ENCODE results near the gene DCAF6.

Gene DCAF6

DNA sequence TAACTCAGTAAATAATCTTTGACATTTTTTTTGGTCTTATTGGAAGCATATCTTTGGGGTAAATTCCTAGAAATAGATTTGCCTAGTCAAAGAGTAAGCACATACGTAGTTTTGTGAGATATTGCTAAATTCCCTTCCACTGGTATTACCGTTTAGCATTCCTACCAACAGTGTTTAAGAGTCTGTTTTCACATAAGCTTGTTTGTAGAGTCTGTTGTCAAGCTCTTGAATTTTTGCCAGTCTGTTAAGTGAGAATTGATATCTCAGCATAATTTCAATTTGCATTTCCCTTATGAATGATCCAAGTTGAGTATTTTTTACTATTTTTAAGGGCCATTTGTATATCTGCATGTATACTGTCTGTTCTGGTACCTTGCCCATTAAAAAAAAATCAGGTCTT is 37.3 kb downstream of the DCAF6 start:
- no peak for DNase-seq

DNA sequence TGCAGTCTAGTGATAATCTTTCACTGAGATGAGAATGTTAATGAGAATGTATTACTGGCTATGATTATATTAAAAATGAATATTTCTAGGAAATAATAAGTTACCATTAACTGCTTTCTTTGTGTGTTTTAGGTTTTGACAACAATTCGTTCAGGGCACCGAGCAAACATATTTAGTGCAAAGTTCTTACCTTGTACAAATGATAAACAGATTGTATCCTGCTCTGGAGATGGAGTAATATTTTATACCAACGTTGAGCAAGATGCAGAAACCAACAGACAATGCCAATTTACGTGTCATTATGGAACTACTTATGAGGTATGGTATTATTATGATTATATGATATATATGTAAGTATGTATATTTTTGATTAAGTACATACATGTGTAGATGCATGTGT is 38.2 kb downstream of the DCAF6 start:
- no peak for DNase-seq

DNA sequence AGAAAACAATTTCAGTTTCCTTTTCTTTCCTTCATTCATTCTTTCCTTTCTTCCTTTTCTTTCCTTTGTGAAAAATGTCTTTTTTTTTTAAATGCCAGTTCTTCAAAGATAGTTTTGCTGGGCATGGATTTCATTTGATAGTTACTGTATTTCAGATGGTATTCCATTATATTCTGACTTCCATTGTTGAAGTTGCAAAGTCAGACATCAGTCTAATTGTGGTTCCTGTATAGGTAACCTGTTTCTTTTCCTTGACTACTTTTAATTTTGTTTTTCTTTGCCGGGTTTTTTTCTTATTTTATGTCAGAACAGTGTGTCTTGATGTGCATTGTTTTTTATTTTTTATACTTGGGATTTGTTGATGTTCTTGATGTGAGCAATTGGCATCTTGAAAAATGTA is 40.8 kb downstream of the DCAF6 start:
- DNase-seq = no peak

DNA sequence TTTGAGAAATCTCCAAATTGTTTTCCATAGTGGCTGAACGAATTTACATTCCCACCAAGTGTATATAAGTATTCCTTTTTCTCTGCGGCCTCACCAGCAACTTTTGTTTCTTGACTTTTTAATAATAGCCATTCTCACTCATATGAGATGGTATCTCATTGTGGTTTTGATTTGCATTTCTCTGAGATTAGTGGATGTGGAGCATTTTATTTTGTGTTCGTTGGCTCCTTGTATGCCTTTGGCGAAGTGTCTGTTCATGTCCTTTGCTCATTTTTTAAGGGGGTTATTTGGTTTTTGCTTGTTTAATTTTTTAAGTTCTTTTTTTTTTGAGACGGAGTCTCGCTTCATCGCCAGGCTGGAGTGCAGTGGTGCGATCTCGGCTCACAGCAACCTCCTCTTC is 45.5 kb downstream of the DCAF6 start:
- DNase-seq = no peak

DNA sequence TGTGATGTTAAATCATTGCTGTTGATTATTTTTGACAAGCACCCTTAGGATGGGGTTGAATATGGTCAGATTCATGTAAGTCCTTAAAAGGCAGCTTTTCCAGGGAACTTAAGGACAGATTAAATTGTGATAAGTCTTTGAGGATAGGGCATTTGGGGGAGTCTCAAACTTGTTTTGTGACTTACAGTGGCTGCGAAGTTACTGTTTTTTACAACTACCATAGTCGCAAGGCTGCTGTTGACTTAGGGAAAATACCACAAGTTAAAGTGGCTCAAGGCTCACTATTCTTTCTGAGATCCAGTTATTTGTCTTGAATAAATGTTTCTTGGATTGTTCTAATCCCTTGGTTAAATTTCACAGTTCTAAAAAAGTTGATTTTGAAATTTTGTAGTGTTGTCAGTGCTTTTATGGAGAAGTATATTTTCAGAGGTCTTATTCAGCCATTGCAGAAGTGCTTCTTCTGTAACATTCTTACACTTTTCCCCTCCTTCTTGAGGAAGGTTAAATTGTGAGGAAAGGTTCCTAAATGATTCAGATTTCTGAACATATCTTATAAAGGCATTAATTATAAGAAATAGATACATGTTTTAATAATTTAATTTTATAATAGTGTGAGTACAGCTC is 47.4 kb downstream of the DCAF6 start:
- no peak for DNase-seq

DNA sequence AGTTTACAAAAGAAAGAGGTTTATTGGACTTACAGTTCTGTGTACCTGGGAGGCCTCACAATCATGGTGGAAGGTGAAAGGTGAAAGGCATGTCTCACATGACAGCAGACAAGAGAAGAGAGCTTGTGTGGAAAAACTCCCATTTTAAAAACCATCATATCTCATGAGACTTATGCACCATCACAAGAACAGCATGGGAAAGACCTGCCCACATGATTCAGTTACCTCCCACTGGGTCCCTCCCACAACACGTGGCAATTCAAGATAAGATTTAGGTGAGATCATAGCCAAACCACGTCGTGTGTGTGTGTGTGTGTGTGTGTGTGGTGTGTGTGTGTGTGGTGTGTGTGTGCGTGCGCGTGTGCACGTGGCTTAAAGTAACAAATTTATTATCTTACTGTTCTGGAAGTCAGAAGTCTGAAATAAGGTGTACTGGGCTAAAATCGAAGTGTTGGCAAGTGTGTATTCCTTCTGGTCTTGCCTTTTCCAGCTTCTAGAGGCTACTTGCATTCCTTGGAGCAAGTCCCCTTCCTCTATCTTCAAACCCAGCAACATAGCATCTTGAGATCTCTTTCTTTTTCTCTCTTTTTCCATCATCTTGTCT is 48.5 kb downstream of the DCAF6 start:
- DNase-seq = no peak

DNA sequence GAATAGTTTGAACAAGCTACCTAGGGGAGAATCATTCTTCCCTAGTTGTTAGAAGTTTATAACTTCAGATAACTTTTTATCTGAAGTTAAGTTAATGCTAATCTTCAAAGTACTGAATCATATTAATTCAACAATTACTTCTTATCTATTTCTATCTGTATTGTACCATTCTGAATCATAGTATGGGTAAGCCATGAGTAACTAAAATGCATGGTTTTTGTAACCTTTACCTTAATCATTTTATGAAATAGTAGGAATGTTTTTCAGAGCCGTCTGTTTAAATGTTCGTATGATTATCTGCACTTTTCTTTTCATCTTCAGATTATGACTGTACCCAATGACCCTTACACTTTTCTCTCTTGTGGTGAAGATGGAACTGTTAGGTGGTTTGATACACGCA is 50.7 kb downstream of the DCAF6 start:
- DNase-seq = no peak

DNA sequence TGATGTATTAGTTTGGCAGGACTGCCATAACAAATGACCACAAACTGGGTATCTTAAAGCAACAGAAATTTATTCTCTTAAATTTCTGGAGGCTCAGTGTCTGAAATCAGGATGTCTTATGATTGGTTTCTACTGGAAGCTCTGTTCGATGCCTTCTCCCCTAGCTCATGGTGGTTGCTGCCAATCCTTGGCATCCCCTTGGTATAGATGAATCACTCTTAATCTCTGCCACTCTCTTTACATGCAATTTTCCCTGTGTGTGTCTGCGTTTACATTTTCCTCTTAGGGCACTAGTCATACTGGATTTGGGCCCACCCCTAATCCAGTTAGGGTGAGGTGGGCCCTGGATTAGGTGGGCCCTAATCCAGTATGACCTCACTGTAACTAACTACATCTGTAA is 55.1 kb downstream of the DCAF6 start:
- no peak for DNase-seq

DNA sequence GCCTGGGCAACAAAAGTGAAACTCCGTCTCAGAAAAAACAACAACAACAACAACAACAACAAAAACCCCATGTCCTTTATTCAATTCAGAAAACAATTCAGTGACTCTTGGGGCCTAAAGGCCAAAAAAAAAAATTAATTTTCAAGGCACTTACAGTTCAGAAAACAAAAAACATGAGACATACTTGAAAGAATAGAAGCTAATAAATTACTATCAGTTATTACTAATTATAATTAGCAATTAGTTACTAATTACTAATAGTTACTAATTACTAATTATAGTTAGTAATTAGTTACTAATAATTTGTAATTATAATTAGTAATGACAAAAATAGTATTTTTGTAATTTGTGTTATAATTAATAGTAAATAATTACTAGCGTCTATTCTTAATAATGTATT is 57.2 kb downstream of the DCAF6 start:
- no peak for DNase-seq

DNA sequence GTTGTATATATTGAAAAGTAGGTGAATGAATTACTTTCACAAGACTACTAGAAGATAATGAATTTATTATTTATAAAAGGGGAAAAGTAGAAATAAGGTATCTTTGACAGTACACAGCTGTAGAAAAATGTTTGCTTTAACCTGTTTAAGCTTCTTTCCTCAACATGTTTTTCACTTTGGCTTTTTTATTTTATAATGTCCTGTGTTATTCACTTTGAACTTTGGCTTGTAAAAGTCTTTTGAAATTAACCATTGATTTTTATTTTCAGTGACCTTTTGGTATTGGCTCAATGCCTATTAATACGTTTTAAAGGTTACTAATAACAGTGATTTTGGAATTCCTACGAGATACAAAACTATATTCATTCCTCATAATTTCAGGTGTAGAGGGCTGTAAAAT is 58.1 kb downstream of the DCAF6 start:
- DNase-seq = no peak

DNA sequence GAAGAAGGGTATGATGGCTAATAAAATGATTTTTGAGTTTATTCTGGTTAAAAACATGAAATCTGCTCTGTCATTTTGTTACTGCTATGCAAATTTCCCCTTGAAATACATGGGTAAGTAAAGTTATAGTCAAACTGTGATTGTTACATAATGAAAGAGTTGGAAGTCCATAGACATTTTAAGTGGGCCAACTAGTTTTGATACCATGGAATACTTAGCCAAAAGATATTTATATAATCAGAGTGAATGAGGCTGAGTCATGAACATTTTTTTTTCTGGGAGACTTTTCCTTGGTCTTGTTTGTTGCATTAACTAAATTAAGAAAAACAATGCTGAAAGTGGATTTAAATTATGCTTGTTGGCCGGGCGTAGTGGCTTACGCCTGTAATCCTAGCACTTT is 58.6 kb downstream of the DCAF6 start:
- DNase-seq = no peak

DNA sequence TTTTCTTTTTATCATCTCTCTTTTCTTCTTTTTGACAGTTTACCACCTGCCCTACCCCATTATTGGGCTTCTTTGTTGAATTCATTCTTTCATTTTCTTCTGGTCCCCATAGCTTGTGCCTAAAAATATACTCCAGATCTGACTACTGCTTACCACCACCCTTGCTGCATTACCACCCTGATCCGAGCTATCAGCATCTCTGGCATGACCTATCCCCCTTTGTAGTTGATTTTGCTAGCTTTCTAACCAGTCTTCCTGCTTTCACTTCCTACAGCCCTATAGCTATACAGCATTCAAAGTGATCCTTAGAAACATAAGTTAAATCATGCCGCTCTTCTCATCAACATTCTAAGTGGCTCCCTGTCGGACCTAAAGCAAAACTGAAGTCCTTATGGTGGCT is 59.8 kb downstream of the DCAF6 start:
- DNase-seq = no peak

DNA sequence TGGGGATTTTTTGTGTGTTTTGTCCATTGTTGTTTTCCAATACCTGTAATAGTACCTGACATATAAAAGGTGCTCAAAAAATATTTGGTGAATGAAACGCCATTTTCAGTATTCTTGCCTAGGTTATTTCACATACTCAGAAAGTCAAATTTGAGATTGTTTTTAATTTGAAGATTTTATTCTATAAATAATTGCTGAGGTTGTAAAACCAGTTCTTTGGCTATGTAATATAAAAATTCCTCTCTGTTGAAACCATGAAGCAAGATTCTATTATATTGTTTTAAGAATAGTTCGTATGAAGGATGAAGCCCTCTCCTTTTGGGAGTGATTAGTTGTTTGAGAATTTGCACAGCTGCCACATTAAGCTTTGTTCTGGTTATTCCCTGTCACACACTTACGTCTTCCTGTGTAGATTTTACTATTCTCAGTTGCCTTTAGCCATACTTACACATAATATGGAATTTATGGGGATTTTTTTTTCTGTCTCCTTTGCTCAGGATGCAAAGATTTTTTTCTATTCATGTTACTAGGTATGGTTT is 60.6 kb downstream of the DCAF6 start:
- no peak for DNase-seq

DNA sequence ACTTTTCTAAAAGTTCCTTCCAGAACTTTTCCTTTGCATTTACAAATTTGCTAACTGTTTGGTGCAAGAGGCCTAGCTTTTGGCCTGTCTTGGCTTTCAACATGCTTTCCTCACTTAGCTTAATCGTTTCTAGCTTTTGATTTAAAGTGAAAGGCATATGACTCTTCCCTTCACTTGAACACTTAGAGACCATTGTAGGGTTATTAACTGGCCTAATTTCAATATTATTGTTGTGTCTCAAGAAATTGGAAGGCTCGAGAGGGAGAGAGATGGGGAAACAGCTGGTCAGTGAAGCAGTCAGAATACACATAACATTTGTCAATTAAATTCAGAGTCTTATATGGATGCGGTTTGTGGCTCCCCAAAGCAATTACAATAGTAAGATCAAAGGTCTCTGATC is 63.4 kb downstream of the DCAF6 start:
- no peak for DNase-seq

DNA sequence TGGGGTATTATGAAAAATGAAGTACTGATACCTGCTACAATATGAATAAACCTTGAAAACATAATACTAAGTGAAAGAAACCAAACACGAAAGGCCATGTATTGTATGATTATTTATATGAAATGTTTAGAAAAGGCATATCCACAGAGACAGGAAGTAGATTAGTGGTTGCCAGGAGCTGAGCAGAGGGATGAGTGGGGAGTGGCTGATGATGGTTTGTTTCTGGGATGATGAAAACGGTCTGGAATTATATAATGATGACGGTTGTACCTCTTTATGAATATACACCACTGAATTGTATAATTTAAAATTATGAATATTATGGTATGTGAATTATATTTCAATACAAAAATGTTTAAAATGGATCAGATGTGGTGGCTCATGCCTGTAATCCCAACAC is 64.2 kb downstream of the DCAF6 start:
- no peak for DNase-seq

DNA sequence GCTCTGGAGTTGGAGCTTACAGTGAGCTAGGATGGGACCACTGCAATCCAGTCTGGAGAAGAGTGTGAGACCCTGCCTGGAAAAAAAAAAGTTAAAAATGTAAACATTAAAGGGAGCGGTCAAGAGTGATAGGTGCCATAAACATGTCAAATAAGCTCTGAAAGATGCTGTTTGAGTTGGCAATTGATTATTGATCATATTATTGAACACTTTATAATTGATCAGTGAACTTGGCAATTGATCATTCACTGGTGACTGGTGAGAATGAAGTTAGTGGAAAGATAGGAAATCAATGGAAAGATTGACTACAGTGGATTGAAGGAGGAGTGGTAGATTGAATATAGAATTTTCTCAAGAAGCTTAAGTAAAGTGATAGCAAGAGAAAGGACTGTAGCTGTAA is 64.7 kb downstream of the DCAF6 start:
- no peak for DNase-seq

DNA sequence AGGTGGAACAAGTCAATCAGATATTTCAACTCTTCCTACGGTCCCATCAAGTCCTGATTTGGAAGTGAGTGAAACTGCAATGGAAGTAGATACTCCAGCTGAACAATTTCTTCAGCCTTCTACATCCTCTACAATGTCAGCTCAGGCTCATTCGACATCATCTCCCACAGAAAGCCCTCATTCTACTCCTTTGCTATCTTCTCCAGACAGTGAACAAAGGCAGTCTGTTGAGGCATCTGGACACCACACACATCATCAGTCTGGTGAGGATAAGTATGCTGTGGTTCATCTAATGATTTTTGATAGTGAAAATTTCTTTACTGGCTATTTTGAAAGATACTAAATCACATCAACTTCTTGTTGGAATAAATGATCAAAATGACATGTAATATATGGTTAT is 68.0 kb downstream of the DCAF6 start:
- DNase-seq = no peak

DNA sequence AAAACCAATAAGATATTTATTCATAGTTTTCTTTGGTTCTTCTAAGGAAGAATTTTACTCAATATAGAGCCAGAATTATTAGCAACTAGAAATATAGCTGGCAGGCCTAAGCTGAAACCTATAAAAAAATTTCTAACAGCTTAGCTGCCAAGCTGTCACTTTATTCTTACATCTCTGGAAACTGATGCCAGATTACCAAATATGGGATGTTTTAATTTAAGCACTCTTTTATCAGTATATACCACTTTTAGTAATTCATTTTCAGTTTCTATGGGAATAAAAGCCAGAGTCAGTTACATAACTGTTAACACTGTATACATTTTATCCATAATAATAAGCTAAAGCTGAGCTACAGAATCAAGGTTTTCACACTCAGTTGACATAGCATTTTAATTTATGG is 69.0 kb downstream of the DCAF6 start:
- DNase-seq = no peak

DNA sequence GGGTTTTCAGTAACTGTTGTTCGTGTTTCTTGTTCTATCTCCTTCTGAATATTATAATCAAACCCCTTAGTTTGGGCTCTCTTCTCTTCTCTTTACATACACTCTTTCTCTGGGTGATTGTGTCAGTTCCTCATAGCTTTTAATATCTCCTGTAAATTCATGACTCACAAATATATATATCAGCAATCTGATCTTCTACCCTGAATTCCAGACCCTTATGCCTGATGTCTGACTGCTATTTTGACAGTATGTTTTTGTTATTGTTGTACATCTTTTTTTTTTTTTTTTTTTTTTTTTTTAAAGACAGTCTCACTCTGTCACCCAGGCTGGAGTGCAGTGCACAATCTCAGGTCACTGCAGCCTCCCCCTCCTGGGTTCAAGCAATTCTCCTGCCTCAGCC is 71.2 kb downstream of the DCAF6 start:
- DNase-seq = no peak

DNA sequence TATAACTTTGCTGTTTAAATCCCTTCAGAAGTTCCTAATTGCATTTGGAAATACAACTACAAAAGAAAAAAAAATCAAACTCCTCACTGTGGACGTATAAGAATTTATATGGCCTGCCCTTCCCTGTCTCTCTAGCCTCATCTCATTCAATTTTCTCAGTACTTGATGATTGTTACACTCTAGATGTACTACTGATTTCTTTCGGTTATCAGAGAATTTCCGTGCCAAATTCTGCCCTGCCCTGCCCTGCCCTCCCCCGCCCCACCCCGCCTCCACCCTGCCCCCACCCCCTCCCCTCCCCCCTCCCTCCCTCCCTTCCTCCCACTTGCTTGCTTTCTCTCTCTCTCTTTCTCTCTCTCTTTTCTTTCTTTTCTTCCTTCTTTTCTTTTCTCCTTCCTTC is 72.1 kb downstream of the DCAF6 start:
- DNase-seq = no peak

DNA sequence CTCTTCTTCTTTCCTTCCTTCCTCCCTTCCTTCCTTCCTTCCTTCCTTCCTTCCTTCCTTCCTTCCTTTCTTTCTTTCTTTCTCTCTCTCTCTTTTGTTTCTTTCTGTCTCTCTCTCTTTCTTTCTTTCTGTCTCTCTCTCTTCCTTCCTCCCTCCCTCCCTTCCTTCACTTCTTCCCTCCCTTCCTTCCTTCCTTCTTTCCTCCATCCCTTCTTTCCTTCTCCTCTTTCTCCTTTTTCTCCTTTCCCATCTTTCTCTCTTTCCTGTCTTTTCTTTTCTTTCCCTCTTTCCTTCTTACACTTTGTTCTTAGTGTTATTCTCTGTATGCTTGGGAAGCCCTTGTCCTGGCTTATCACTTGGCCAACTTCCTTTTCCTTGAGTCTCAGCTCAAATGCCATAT is 72.8 kb downstream of the DCAF6 start:
- no peak for DNase-seq

DNA sequence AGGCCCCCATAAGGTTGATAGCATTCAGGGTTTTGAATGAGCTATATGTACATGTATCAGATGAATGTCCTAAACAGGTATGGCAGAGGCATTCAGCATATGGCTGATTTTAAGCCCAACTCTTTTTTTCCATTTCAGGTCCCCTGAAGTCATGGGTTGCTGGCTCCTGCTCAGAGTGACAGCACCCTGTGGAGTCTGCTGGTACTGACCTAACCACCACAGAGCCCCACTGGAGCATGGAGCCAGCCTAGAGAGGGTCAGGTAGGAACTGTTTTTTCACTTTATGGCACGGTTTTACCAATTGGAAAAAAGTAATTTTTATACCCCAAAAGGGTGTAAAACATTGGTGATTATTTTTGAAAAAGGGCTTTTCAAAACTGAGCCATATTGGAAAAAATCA is 82.9 kb downstream of the DCAF6 start:
- no peak for DNase-seq

DNA sequence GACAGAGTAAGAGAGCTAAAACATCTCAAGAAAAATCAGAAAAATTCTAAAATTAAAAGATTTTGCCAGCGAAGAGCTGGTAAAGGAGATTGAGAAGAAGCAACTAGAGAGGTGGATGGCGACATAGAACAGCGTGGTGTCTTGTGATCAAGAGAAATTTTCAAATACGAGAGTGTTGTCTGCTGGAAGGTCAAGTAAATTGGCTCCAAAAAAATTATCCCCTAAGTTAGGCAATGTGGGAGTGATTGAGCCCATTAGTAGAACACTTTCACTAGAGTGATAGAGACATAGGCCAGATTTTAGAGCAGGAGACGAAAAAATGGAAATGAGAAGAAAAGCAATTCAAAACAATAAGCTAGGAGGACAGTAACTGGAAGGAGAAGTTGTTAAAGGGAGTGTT is 94.7 kb downstream of the DCAF6 start:
- no peak for DNase-seq

DNA sequence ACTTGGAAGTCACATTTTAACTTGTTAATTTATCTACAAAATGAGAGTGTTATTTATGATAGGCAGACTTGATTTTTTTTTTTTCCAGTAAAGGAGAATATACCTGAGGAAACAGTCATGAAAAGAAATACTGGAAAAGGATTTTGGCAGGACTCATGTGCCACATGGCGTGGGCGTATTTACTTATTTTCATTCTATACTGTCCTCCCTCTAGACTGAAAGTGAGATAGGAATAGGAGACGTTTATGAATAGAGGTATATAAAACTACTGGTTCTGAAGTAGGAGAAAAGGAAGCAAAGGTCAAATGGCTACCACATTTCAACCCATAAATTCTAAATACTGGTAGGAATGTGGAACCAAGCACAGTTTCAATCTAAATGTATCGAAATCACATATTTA is 95.1 kb downstream of the DCAF6 start:
- DNase-seq = no peak

DNA sequence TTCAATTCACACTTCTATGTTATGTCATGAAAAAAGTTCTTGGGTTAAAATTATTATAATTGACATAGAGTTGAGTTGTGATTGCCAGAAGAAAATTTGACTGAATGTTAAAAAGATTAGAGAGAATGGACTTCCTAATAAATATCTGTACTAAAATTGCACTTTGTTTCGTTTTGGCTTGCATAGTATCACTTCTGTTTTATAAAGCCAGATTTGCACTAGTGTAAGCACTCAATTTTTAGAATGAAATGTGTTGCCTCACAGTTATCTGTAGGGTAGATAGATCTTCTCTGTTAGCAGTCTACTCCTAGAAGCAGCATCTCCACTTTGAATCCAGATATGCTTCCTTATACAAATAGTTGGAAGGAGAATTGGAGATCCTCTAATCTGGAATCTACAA is 95.5 kb downstream of the DCAF6 start:
- no peak for DNase-seq
